CD4-positive, alpha-beta T cell treated with Interleukin-2 at 100 ng/mL for 4 hours (primary cell): Measurements from ENCODE around the gene DMPK.

Source experiments
- DNase-seq: peaks from one replicate; pipeline ENCODE4 v3.0.0-alpha.2; 2020; ENCODE audit warnings: low spot score

Gene DMPK

GRCh38 chr19:45782162-45782691, at the start of gene DMPK:
Gene DMPK (minus strand): TSS chr19:45782490. CDS start chr19:45782352, 138 bp downstream.
- no peak for DNase-seq

GRCh38 chr19:45828945-45829344, 46.7 kb upstream of the DMPK start:
- DNase-seq = no peak

- no peak for DNase-seq
Measured at GRCh38 chr19:45828523-45828922, 46.2 kb upstream of the DMPK start.

- DNase-seq = no peak
Measured at GRCh38 chr19:45827459-45828093, 45.3 kb upstream of the DMPK start.

GRCh38 chr19:45826934-45827333, 44.6 kb upstream of the DMPK start:
- DNase-seq = no peak

- DNase-seq = no peak
Measured at GRCh38 chr19:45825917-45826893, 43.9 kb upstream of the DMPK start.

- no peak for DNase-seq
Measured at GRCh38 chr19:45825263-45825605, 42.9 kb upstream of the DMPK start.

- no peak for DNase-seq
Measured at GRCh38 chr19:45824531-45825262, 42.4 kb upstream of the DMPK start.

GRCh38 chr19:45824041-45824471, 41.8 kb upstream of the DMPK start:
- no peak for DNase-seq

- no peak for DNase-seq
Measured at GRCh38 chr19:45823182-45823581, 40.9 kb upstream of the DMPK start.

- no peak for DNase-seq
Measured at GRCh38 chr19:45822716-45823115, 40.4 kb upstream of the DMPK start.

- no peak for DNase-seq
Measured at GRCh38 chr19:45821570-45821969, 39.3 kb upstream of the DMPK start.

GRCh38 chr19:45821103-45821521, 38.8 kb upstream of the DMPK start:
- no peak for DNase-seq

GRCh38 chr19:45820413-45821102, 38.3 kb upstream of the DMPK start:
- no peak for DNase-seq

GRCh38 chr19:45819769-45820168, 37.5 kb upstream of the DMPK start:
- DNase-seq = no peak

- no peak for DNase-seq
Measured at GRCh38 chr19:45817725-45818301, 35.5 kb upstream of the DMPK start.

- peak; percentile 96 for DNase-seq
Measured at GRCh38 chr19:45817010-45817724, 34.9 kb upstream of the DMPK start.

- DNase-seq = no peak
Measured at GRCh38 chr19:45816236-45817009, 34.1 kb upstream of the DMPK start.

- DNase-seq = no peak
Measured at GRCh38 chr19:45815481-45816216, 33.4 kb upstream of the DMPK start.
